IPS-18a (cell line): ENCODE results near the gene ADK.

Experiments used
- H3K27ac ChIP-seq: one replicate; pipeline ENCODE4 v1.5.1; 2013; ENCODE audit warnings: low read length
- H3K27me3 ChIP-seq: one replicate; pipeline ENCODE4 v1.6.1; 2013; ENCODE audit warnings: mild to moderate bottlenecking, low read length; ENCODE audit not compliant: control insufficient read depth, insufficient read depth
- H3K36me3 ChIP-seq: one replicate; pipeline ENCODE4 v1.6.1; 2013; ENCODE audit warnings: low read depth, low read length; ENCODE audit not compliant: control insufficient read depth
- H3K4me1 ChIP-seq: one replicate; pipeline ENCODE4 v1.6.1; 2013; ENCODE audit warnings: low read depth, low read length; ENCODE audit not compliant: control insufficient read depth
- H3K4me3 ChIP-seq: one replicate; pipeline ENCODE4 v1.5.1; 2013; ENCODE audit warnings: low read length
- H3K9ac ChIP-seq: one replicate; pipeline ENCODE4 v1.6.1; 2013; ENCODE audit warnings: mild to moderate bottlenecking, low read length, moderate library complexity
- H3K9me3 ChIP-seq: one replicate; pipeline ENCODE4 v1.6.1; 2013; ENCODE audit warnings: low read depth, low read length; ENCODE audit not compliant: control insufficient read depth

The ADK gene

DNA sequence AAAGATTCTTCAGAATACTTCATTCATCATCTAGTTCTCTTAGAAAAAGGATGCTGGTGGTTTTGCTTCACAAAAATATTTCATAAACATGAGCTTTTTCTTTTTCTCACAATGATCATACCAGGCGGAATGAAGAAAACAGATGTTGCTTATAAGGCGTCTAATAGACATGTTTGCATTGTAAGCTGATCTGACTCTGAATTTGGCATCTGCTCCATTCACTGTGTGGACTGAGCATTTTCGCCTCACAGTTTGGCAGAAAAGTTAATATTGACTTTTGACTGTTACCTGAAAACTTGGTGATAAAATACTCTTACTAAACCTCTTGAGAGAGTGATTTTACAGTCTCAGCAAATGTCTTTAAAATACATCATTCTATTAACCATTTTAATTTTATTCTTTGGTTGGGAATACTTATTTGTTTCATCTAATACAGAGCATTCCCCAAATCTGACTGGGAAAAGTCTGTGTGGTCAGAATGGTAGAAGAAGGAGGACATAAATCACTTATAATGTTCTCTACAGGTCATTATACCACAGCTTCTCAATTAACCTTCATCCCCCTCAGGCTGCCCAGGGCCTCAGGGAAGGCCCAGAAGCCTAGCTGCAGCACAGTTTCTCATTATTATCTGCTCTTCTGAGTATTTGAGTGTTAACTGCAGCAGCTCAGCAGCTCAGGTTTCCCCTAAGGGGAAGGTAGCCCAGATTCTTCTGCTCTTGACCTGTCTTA lies 553.8 kb downstream of the ADK start:
- Histone ChIP-seq H3K27me3 (no peaks in the 10 kb centered on the region), H3K9me3 (no peaks in the 10 kb centered on the region), H3K36me3 (no peaks in the 10 kb centered on the region), H3K27ac (no peak overlapping the region), H3K9ac (no peak overlapping the region), H3K4me3 (no peak overlapping the region), H3K4me1 (no peaks in the 10 kb centered on the region)

DNA sequence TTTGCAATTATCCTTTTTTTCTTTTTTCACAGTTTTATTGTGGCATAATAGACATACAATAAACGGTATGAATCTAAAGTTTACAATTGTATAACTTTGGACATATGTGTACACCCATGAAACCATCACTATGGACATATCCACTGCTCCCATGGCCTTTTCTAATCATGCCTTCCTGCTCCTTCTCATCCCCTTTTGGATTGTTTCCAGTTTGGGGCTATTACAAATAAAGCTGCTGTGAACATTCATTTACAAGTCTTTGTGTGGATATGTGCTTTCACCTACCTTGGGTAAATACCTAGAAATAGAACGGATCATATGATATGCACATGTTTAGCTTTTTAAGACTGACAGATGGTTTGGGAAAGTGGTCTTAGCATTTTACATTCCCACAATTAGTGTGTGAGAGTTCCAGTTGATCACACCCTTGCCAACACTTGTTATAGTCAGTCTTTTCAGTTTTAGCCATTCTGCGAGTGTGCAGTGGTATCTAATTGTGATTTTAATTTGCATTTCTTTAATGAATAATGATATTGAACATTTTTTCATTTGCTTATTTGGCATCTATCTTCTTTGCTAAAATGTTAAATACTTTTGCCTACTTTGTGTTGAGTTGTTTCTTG lies 554.4 kb downstream of the ADK start:
- no peaks in the 10 kb centered on the region for H3K27me3 ChIP-seq
- H3K4me3 ChIP-seq: no peak overlapping the region
- H3K9ac ChIP-seq: no peak overlapping the region
- no peaks in the 10 kb centered on the region for H3K36me3 ChIP-seq
- H3K9me3 ChIP-seq: no peaks in the 10 kb centered on the region
- no peaks in the 10 kb centered on the region for H3K4me1 ChIP-seq
- no peak overlapping the region for H3K27ac ChIP-seq

DNA sequence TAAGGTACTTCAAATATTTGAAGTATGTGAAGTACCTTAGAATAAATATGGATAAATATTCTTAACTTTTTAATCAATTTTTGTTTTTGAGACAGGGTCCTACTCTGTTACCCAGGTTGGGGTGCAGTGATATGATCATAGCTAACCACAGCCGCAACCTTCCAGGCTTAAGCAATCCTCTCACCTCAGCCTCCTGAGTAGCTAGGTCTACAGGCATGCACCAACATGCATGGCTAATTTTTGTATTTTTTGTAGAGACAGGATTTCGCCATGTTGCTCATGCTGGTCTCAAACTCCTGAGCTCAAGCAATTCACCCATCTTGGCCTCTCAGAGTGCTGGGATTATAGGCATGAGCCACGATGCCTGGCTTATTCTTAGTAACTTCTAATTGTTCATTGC lies 555.9 kb downstream of the ADK start:
- H3K4me1 ChIP-seq: no peaks in the 10 kb centered on the region
- H3K9ac ChIP-seq: no peak overlapping the region
- no peaks in the 10 kb centered on the region for H3K36me3 ChIP-seq
- H3K27me3 ChIP-seq: no peaks in the 10 kb centered on the region
- H3K27ac ChIP-seq: no peak overlapping the region
- H3K9me3 ChIP-seq: no peaks in the 10 kb centered on the region
- H3K4me3 ChIP-seq: no peak overlapping the region

DNA sequence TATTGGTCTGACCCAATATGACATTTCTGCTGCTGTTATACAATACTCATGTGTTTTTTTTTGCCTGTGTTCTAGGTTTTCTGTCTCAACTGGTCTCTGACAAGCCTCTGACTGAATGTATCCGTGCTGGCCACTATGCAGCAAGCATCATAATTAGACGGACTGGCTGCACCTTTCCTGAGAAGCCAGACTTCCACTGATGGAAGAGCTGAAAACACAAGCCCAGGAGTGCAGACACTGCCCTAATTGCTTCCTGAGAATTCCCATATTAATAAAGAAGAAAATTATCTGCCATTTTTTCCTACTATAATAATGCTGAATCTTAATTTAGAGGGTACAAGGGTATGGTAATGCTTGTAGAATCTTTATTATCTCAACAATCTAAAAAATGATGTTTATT lies 557.2 kb downstream of the ADK start:
- no peaks in the 10 kb centered on the region for H3K36me3 ChIP-seq
- H3K9me3 ChIP-seq: no peaks in the 10 kb centered on the region
- H3K9ac ChIP-seq: no peak overlapping the region
- no peak overlapping the region for H3K27ac ChIP-seq
- H3K4me3 ChIP-seq: no peak overlapping the region
- no peaks in the 10 kb centered on the region for H3K4me1 ChIP-seq
- no peaks in the 10 kb centered on the region for H3K27me3 ChIP-seq

DNA sequence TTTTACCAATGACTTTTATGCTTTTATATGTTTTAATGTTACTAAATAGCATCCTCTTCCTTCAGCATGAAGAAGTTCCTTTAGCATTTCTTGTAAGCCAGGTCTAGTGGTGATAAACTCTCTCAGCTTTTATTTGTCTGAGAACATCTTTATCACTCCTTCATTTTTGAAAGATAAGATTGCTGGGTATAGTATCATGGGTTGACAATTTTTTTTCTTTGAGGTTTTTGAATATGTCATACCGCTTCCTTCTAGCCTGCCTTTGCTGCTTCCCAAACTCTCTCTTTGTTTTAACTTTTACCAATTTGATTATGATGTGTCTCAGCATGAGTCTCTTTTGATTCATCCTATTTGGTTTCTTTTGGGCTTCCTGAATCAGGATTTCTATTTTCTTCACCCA lies 567.2 kb downstream of the ADK start:
- no peak overlapping the region for H3K4me3 ChIP-seq

DNA sequence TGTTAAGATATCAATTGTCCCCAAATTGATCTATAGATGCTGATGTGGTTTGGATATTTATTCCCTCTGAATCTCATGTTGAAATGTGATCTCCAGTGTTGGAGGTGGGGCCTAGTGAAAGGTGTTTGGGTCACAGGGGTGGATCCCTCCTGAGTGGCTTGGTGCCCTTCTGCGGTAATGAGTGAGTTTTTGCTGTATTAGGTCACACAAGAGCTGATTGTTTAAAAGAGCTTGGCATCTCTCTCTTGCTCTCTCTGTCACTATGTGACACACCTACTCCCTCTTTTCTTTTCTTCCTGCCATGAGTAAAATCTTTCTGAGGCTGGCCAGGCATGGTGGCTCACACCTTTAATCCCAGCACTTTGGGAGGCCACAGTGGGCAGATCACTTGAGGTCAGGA lies 577.2 kb downstream of the ADK start:
- H3K27ac ChIP-seq: no peak overlapping the region
- no peak overlapping the region for H3K4me3 ChIP-seq
- H3K4me1 ChIP-seq: peaks cover 9% of the 10 kb centered on the region
- no peaks in the 10 kb centered on the region for H3K36me3 ChIP-seq
- H3K27me3 ChIP-seq: no peaks in the 10 kb centered on the region
- H3K9ac ChIP-seq: no peak overlapping the region
- peaks cover 2% of the 10 kb centered on the region for H3K9me3 ChIP-seq

More for the DNA sequence above, 567.2 kb downstream of the ADK start:
- Histone ChIP-seq H3K27me3 (no peaks in the 10 kb centered on the region), H3K4me1 (no peaks in the 10 kb centered on the region), H3K27ac (no peak overlapping the region), H3K9me3 (peaks cover 2% of the 10 kb centered on the region), H3K36me3 (no peaks in the 10 kb centered on the region), H3K9ac (no peak overlapping the region)

DNA sequence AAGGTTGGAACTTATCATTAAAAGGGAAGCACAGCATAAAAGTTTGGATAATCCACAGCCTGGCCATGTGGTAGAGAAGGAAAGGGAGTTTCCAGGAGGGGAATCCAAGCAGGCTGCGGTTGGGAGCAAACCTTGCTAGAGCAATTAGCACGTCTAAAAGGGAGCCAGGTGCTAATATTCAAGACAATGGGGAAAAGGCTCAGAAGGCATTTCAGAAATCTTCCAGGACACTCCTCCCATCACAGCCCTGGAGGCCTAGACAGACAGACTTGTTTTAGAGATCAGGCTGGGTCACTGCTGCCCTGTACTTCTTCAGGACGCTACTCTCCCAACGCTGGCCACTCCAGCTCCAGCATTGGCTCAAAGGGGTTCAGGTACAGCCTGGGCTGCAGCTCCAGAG lies 579.2 kb downstream of the ADK start:
- no peak overlapping the region for H3K9ac ChIP-seq
- no peaks in the 10 kb centered on the region for H3K36me3 ChIP-seq
- H3K27me3 ChIP-seq: no peaks in the 10 kb centered on the region
- H3K27ac ChIP-seq: no peak overlapping the region
- no peak overlapping the region for H3K4me3 ChIP-seq
- peaks cover 9% of the 10 kb centered on the region for H3K4me1 ChIP-seq
- peaks cover 2% of the 10 kb centered on the region for H3K9me3 ChIP-seq

DNA sequence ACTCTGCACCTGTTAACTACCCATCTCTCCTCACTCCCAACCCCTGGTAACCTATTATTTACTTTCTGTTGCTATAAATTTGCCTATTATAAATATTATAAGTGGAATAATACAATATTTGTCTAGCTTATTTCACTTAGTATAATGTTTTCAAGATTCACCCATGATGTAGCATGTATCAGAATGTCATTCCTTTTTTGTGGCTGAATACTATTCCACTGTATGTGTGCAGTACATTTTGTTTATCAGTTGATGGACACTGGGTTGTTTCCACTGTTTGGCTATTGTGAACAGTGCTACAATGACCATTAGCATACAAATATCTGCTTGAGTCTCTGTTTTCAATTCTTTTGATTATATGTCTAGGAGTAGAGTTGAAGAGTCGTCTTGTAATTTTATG lies 582.6 kb downstream of the ADK start:
- Histone ChIP-seq H3K4me1 (peaks cover 9% of the 10 kb centered on the region), H3K9ac (no peak overlapping the region), H3K27ac (no peak overlapping the region), H3K36me3 (no peaks in the 10 kb centered on the region), H3K9me3 (peaks cover 2% of the 10 kb centered on the region), H3K27me3 (no peaks in the 10 kb centered on the region), H3K4me3 (no peak overlapping the region)

DNA sequence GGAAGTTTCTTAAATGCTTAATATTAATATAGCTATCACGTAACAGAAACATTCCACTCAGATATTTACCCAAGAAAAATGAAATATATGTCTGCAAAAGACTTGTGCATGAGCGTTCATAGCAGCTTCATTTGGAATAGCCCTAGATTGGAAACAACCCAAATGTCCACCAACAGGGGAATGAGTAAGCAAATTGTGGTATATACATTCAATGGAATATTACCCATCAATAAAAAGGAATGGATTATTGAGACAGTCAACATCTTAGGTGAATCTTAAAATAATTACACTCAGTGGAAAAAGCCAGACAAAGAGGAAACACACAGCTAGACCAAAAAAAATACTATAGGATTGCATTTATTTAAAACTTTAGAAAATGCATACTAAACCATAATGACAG lies 585.0 kb downstream of the ADK start:
- no peaks in the 10 kb centered on the region for H3K27me3 ChIP-seq
- no peaks in the 10 kb centered on the region for H3K36me3 ChIP-seq
- no peak overlapping the region for H3K9ac ChIP-seq
- H3K4me1 ChIP-seq: no peaks in the 10 kb centered on the region
- no peak overlapping the region for H3K4me3 ChIP-seq
- peaks cover 2% of the 10 kb centered on the region for H3K9me3 ChIP-seq
- H3K27ac ChIP-seq: no peak overlapping the region

DNA sequence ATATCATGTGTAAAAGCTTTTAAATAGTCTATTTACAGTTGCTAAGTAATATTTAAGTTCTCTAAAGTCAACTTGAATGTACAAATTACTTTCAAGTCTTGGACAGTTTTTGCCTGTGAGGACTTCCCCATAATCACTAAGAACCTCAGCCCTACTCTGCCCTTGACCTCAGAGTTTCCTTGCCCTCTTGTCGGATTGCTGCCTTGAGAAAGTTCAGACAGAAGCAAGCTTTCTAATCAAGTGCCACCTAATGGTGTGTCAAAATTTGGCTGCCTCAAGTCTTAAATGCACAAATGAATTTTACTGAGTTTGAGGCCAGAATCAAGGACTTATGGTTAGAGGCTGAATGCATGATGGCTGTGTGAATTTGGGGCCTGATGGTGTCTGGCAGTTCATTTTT lies 587.0 kb downstream of the ADK start:
- no peaks in the 10 kb centered on the region for H3K4me1 ChIP-seq
- H3K27ac ChIP-seq: no peak overlapping the region
- no peak overlapping the region for H3K4me3 ChIP-seq
- no peak overlapping the region for H3K9ac ChIP-seq
- H3K36me3 ChIP-seq: no peaks in the 10 kb centered on the region
- no peaks in the 10 kb centered on the region for H3K9me3 ChIP-seq
- H3K27me3 ChIP-seq: no peaks in the 10 kb centered on the region

DNA sequence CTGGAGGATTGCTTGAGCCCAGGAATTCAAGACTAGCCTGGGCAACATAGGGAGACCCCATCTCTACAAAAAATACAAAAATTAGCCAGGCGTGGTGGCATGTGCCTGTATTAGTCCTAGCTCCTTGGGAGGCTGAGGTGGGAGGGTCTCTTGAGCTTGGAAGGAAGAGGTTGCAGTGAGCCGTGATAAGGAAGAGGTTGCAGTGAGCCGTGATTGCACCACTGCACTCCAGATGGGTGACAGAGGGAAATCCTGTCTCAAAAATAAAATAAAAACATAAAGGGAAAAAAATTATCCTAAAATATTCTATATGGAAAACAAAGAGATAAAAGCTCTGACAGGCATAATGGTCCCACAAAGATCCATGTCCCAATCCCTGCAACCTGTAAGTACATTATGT lies 587.5 kb downstream of the ADK start:
- no peak overlapping the region for H3K9ac ChIP-seq
- H3K27ac ChIP-seq: no peak overlapping the region
- H3K27me3 ChIP-seq: no peaks in the 10 kb centered on the region
- no peak overlapping the region for H3K4me3 ChIP-seq
- no peaks in the 10 kb centered on the region for H3K9me3 ChIP-seq
- H3K4me1 ChIP-seq: no peaks in the 10 kb centered on the region
- H3K36me3 ChIP-seq: no peaks in the 10 kb centered on the region

DNA sequence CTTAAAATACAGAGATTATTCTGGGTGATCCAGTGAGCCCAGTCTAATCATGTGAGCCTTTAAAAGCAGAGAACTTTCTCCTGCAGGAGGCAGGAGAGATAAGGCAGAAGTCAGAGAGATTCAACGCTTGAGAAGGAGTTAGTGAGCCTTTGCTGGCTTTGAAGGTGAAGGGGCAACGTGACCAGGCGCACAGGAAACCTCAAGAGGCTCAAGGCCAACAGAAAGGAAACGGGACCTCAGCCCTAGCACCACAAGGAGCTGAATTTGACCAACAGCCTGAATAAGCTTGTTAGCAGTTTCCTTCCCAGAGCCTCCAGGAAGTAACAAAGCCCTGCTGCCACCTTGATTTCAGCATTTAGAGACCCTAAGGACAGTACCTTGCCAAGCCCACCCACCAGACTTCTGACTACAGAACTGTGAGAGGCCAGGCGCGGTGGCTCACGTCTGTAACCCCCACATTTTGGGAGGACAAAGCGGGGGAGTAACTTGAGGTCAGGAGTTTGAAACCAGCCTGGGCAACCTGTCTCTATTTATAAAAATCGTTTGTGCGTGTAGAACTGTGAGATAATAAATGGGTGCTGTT lies 588.1 kb downstream of the ADK start:
- H3K4me1 ChIP-seq: no peaks in the 10 kb centered on the region
- H3K9me3 ChIP-seq: no peaks in the 10 kb centered on the region
- no peak overlapping the region for H3K27ac ChIP-seq
- no peaks in the 10 kb centered on the region for H3K36me3 ChIP-seq
- H3K27me3 ChIP-seq: no peaks in the 10 kb centered on the region
- H3K4me3 ChIP-seq: no peak overlapping the region
- H3K9ac ChIP-seq: no peak overlapping the region
